ENCODE data around the gene STK32C.

The STK32C gene

DNA sequence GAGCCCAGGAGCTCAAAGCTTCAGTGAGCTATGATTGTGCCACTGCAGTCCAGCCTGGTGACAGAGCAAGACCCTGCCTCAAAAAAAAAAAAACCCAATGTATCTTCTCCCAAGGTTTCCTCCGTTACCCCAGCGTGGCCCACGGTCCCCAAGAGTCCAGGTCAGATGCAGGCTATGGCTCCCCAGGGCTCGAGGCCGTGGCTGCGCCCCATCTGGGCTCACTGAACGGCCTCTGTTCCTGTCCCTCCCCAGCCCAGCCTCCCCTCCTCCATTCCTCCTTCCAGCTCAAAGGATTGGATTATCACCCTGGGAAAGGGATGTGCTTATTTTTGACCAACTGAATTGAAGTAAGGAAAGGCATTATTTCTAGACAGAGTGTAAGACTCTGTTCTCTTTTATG, 31.0 kb downstream of the STK32C start:
- H3K27ac ChIP-seq, result no peak overlapping the region
- TF ChIP-seq, protein P1, sequence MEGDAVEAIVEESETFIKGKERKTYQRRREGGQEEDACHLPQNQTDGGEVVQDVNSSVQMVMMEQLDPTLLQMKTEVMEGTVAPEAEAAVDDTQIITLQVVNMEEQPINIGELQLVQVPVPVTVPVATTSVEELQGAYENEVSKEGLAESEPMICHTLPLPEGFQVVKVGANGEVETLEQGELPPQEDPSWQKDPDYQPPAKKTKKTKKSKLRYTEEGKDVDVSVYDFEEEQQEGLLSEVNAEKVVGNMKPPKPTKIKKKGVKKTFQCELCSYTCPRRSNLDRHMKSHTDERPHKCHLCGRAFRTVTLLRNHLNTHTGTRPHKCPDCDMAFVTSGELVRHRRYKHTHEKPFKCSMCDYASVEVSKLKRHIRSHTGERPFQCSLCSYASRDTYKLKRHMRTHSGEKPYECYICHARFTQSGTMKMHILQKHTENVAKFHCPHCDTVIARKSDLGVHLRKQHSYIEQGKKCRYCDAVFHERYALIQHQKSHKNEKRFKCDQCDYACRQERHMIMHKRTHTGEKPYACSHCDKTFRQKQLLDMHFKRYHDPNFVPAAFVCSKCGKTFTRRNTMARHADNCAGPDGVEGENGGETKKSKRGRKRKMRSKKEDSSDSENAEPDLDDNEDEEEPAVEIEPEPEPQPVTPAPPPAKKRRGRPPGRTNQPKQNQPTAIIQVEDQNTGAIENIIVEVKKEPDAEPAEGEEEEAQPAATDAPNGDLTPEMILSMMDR (IDR thresholded peaks at IDR 0.05), result no peak
- no peak for TF ChIP-seq ZFX (IDR thresholded peaks at IDR 0.05; ENCODE audit: borderline replicate concordance)

DNA sequence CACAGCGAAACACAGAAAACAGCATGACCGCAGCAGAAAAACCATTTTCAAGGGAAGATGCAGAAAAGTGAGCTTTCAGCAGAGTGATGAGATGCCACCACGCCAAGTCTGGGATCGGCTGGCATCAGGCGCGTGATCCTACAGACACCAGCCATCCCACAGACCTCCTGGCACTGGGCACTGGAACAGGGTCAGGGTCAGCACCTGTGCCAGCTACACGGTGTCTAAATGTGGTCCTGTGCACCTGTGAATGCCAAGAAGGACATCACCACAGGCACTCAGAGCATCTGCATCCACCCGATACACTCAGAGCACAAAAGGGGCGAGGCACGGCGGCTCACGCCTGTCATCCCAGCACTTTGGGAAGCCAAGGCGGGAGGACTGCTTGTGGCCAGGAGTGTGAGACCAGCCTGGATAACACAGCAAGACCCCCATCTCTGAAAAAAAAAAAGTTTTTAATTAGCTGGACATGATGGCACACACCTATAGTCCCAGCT, 31.5 kb downstream of the STK32C start:
- no peak for TF ChIP-seq ZFX (IDR thresholded peaks at IDR 0.05; ENCODE audit: borderline replicate concordance)
- TF ChIP-seq, protein P1 (IDR thresholded peaks at IDR 0.05), result no peak
- no peak overlapping the region for H3K27ac ChIP-seq

DNA sequence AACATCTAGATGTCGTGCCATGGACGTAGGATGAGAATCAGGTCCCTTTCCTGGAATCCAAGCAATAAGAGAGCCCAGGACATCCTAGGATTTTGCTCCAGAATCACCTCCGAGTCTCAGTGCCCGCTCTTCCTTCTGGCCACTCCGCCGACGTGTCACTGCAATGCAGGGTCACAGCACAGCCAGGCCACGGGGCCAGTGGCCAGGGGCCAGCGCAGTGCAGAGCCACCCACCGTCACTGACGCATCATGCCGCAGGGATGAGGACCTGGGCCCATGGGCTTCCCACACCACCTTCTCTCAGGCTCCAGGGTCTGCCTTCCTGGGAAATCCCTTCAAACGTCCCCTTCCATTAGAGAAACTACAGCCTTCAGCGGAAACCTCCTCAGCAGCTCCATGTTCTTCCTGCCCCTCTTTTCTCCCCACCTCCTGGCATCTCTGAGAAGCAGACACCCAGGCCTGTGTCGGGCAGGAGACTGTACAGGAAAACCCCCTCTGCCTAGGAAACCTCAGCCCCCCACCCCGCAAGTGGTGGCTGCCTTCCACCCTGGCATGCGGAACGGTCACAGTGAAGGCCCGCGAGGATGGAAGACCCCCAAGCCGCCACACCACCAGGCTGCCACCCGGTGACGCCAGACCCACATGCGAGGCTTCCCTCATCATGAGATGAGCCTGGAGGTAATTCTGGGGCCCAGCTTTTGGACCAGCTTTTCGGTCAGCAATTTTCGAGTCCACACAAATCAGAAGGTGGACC, 32.1 kb downstream of the STK32C start:
- no peak overlapping the region for H3K27ac ChIP-seq
- no peak for TF ChIP-seq ZFX (IDR thresholded peaks at IDR 0.05; ENCODE audit: borderline replicate concordance)
- TF ChIP-seq, protein P1 (IDR thresholded peaks at IDR 0.05), result no peak

DNA sequence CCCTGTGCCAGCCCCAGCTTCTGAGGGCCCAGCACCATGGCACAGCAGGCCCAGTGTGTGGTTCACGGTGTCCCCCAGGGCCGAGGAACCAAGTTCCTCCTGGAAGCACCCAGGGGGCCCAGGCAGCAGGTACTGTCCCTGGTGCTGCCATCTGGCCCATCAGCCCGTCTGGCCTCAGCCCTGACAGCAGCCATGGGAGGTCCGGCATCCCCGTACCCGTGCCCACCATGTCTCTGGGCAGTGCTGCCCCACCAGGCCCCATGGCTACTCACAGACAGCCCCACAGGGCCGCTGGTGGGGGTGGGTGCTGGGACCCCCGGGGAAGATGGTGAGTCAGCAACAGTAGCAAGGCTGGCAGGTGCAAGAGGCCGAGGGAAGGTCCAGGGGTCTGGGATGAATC, 32.8 kb downstream of the STK32C start:
- no peak overlapping the region for H3K27ac ChIP-seq
- no peak for TF ChIP-seq ZFX (IDR thresholded peaks at IDR 0.05; ENCODE audit: borderline replicate concordance)
- TF ChIP-seq, protein P1 (IDR thresholded peaks at IDR 0.05), result no peak

DNA sequence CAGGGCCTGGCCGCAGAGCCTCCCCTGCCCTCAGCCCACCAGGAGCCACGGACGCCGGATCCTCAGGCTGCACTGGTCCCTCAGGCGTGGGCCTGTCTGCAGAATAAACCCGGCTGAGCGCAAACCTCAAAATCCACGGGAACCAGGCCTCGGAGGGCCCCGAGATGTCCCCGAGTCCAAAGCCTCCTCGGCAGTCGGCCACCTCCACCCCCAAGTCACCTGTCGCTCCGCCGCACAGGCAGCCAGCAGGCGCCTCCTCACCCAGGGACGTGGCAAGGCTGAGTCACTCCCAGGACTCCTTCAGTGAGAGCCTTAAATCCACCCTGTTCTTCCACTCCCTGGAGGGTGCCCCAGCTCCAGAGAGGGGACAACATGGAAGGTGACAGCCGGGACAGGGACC, 33.2 kb downstream of the STK32C start:
- no peak overlapping the region for H3K27ac ChIP-seq
- no peak for TF ChIP-seq ZFX (IDR thresholded peaks at IDR 0.05; ENCODE audit: borderline replicate concordance)
- TF ChIP-seq, protein P1 (IDR thresholded peaks at IDR 0.05), result no peak

DNA sequence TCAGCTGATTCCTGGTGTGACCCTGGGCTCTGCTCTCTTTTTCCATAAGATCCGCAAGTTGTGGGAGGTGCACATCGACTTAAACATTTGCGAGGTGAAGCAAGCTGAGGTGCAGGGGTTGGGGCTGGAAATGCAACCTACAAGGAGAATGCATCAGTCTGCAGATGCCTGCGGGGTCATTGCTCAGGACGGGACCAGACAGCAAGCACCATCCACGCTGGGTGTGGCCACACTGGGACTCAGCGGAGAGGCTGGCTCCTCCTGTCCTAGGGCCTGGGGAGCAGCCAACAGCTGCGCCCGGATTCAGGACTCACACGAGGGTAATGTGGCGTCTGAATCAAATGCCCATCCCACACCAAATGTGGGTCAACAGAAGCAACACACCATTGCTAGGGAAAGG, 33.8 kb downstream of the STK32C start:
- H3K27ac ChIP-seq, result no peak overlapping the region
- TF ChIP-seq, protein P1 (IDR thresholded peaks at IDR 0.05), result no peak
- TF ChIP-seq ZFX (IDR thresholded peaks at IDR 0.05; ENCODE audit: borderline replicate concordance), result no peak

DNA sequence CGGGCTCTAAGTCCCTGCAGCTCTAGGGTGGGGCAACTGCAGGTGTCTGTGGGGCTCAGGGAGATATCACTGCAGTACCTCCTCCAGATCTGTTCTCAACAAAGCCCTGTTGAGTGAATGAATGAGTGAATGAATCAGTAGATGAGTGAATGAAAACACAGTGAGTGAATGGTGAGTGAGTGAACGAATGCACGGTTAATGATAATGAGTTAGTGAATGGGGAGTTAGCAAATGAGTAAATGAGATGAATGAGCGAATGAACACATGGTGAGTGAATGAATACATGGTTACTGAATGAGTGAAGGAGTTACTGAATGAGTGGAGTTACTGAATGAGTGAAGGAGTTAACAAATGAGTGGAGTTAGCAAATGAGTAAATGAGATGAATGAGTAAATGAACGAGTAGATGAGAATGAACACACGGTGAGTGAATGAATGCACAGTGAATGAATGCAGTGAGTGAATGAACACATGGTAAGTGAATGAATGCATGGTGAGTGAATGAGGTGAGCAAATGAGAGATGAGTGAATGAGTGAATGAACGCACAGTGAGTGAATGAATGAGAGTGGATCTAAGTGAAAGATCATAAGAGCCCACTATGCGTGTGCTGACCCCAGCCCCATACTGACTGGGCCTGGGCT, 34.3 kb downstream of the STK32C start:
- H3K27ac ChIP-seq, result no peak overlapping the region
- TF ChIP-seq, protein P1 (IDR thresholded peaks at IDR 0.05), result no peak
- TF ChIP-seq ZFX (IDR thresholded peaks at IDR 0.05; ENCODE audit: borderline replicate concordance), result no peak

All from 22Rv1 (cell line).